K562 (cell line): ENCODE data around the gene MRTFB. TPM values are rescaled to one million over a fixed set of nuclear protein-coding genes. Genes with fewer than 3 reads are reported as not detected.

ENCODE experiments used
- ATAC-seq: fragments of 200-7000 bp; cut with Tn5 transposase; 3 replicates; pipeline ENCODE4 v1.9.1; 2020; ENCODE audit warnings: moderate library complexity
- BruUV-seq: library from RNA; stranded (reverse); fragments of 400-500 nt; replicated peaks from 2 replicates; lab custom pipeline; 2021; lab: Mats Ljungman, UMichigan
- CTCF ChIA-PET: fragments of 300-600 bp; formaldehyde crosslinking; extraction: SDS; loops from one replicate; lab custom pipeline; 2021; ENCODE audit warnings: low intra/inter-chr PET ratio; lab: Yijun Ruan, JAX
- POLR2A ChIA-PET: fragments of 300-600, 350-650 bp; sonication (Branson Sonifier 250); formaldehyde crosslinking; extraction: SDS; loops from one replicate; lab custom pipeline; 2021; ENCODE audit warnings: antibody characterized with exemption, inconsistent platforms; lab: Yijun Ruan, JAX
- DNase-seq, 4 experiments: peaks; one replicate each; pipeline versions ENCODE4 v3.0.0 to v3.0.0-alpha.2; 2011 to 2018; ENCODE audit warnings: low spot score in 3 of 4, mixed read lengths in 3 of 4; ENCODE audit errors: extremely low read depth in 1 of 4
- FAIRE-seq: peaks from 2 replicates; lab custom pipeline; 2011; peaks lifted over from hg19 to GRCh38; lab: Jason Lieb, UNC
- H2AFZ ChIP-seq: 2 replicates; pipeline ENCODE4 v1.6.0; 2011; ENCODE audit warnings: low read depth, low read length, control low read depth, inconsistent platforms
- H3K27ac ChIP-seq: fragments of 200-600 bp; 3 replicates; pipeline ENCODE4 v1.8.0; 2011; ENCODE audit warnings: low read depth, mild to moderate bottlenecking, control low read depth, inconsistent platforms, low read length, moderate library complexity, mixed read lengths; ENCODE audit errors: extremely low read depth
- H3K27me3 ChIP-seq, 2 experiments: fragments of 300-600 bp in 1 of 2; 2 replicates in 1 of 2; 3 replicates in 1 of 2; pipeline versions ENCODE4 v1.6.0 to v1.8.0; 2011; ENCODE audit warnings: inconsistent platforms in 2 of 2, low read length in 2 of 2, mild to moderate bottlenecking in 1 of 2, mixed read lengths in 1 of 2, moderate library complexity in 1 of 2; ENCODE audit not compliant: control insufficient read depth in 2 of 2, insufficient read depth in 2 of 2
- H3K36me3 ChIP-seq: fragments of 300-600 bp; 3 replicates; pipeline ENCODE4 v1.8.0; 2011; ENCODE audit warnings: mild to moderate bottlenecking, low read length, inconsistent platforms; ENCODE audit not compliant: control insufficient read depth, insufficient read depth
- H3K4me1 ChIP-seq, 2 experiments: fragments of 200-600 bp in 1 of 2; replicated peaks in 1 of 2; 2 replicates in 1 of 2; 3 replicates in 1 of 2; pipeline versions ENCODE4 v1.5.1 to v1.8.0; 2011; ENCODE audit warnings: inconsistent platforms in 2 of 2, low read length in 2 of 2, mild to moderate bottlenecking in 1 of 2, mixed read lengths in 1 of 2, moderate library complexity in 1 of 2; ENCODE audit not compliant: control insufficient read depth in 2 of 2, insufficient read depth in 2 of 2
- H3K4me2 ChIP-seq: 2 replicates; pipeline ENCODE4 v1.6.1; 2011; ENCODE audit warnings: low read length, control low read depth, inconsistent platforms, mixed read lengths; ENCODE audit not compliant: insufficient read depth
- H3K4me3 ChIP-seq: fragments of 200-600 bp; sonication (generic), shearing (Covaris generic); 2 replicates; pipeline ENCODE4 v1.5.1; 2016; ENCODE audit warnings: control low read depth, inconsistent platforms
- H3K79me2 ChIP-seq: fragments of 200-600 bp; 3 replicates; pipeline ENCODE4 v1.8.0; 2011; ENCODE audit warnings: low read length, inconsistent platforms; ENCODE audit not compliant: control insufficient read depth, insufficient read depth
- H3K9ac ChIP-seq, 2 experiments: 2 replicates each; pipeline versions ENCODE4 v1.6.0 to v1.6.1; 2011; ENCODE audit warnings: low read depth in 2 of 2, low read length in 2 of 2, control low read depth in 1 of 2, inconsistent platforms in 1 of 2, mild to moderate bottlenecking in 1 of 2, mixed read lengths in 1 of 2; ENCODE audit not compliant: insufficient read depth in 1 of 2
- H3K9me1 ChIP-seq: one replicate; pipeline ENCODE4 v1.6.0; 2011; ENCODE audit warnings: inconsistent platforms, mild to moderate bottlenecking, low read length, moderate library complexity; ENCODE audit not compliant: control insufficient read depth, insufficient read depth
- H3K9me3 ChIP-seq: replicated peaks from 2 replicates; pipeline ENCODE4 v1.5.1; 2011; ENCODE audit warnings: low read depth, low read length, inconsistent platforms; ENCODE audit not compliant: control insufficient read depth, insufficient read depth
- H4K20me1 ChIP-seq: replicated peaks from 2 replicates; pipeline ENCODE4 v1.6.1; 2011; ENCODE audit warnings: low read length, inconsistent platforms, mixed read lengths; ENCODE audit not compliant: control insufficient read depth, insufficient read depth
- DEAF1 ChIP-seq: fragments of 450-650 bp; formaldehyde crosslinking; IDR thresholded peaks from 2 replicates; pipeline ENCODE4 v1.4.0; 2020; ENCODE audit warnings: mild to moderate bottlenecking, moderate library complexity
- ZNF184 ChIP-seq: sonication (generic); formaldehyde crosslinking; IDR thresholded peaks from 2 replicates; pipeline ENCODE4 v1.5.0; 2020; ENCODE audit warnings: missing genetic modification reagents
- ZNF277 ChIP-seq: fragments of 250-450 bp; sonication (Bioruptor Pico); IDR thresholded peaks from 2 replicates; pipeline ENCODE4 v1.8.0; 2022; ENCODE audit warnings: inconsistent platforms, mild to moderate bottlenecking, moderate library complexity, borderline replicate concordance
- ZNF592 ChIP-seq: fragments of 450-650 bp; IDR thresholded peaks from 2 replicates; pipeline ENCODE4 v1.6.1; 2017; ENCODE audit warnings: antibody characterized with exemption, mild to moderate bottlenecking
- WGBS: fragments of 100-300 bp; shearing (Covaris generic); methylation state at CpG from one replicate; pipeline ENCODE4 v1.1.6; 2016; ENCODE audit warnings: low coverage, mixed read lengths; ENCODE audit not compliant: insufficient coverage; ENCODE audit errors: missing lambda C conversion rate; 5-methylcytosine and 5-hydroxymethylcytosine counted together
- in situ Hi-C: fragments of 300-500 bp; cut with MboI; formaldehyde crosslinking; loops from 4 replicates; pipeline ENCODE4 v1.15.0; 2018; ENCODE audit warnings: inconsistent platforms, mixed read lengths
- intact Hi-C: fragments of 100-400 bp; cut with micrococcal nuclease; formaldehyde crosslinking; loops from 2 replicates; pipeline ENCODE4 v1.14.2; 2022
- polyA plus RNA-seq, 8 experiments: library from polyadenylated mRNA; depleted of rRNA in 4 of 8; stranded (reverse) in 5 of 8; unstranded in 3 of 8; fragments of >200 nt; fragmentation: Nextera tagmentation in 2 of 8; fragmentation: Illumina TruSeq in 1 of 8; extraction: Ambion mirVana in 2 of 8; extraction: Trizol in 1 of 8; gene quantifications; 2 replicates each; pipeline versions ENCODE4 v1.2.1 to v1.2.3, GENCODE V29; 2011 to 2014; ENCODE audit warnings: inconsistent platforms in 1 of 8, missing spikeins in 1 of 8
- total RNA-seq, 7 experiments: library from RNA; depleted of rRNA in 6 of 7; stranded (reverse); fragments of >200 nt in 6 of 7; fragmentation: Illumina TruSeq in 2 of 7; extraction: Trizol in 2 of 7; gene quantifications; 2 replicates each; pipeline versions ENCODE4 v1.2.1 to v1.2.3, GENCODE V29; 2011 to 2021; ENCODE audit warnings: low replicate concordance in 1 of 7

Gene MRTFB
- total and polyA plus RNA-seq, 9 of the 15 experiments (the other 6 are each of a cell fraction or from before 2014, with no cell fraction given): 2.2 to 12.7 (median 7.0) TPM

GRCh38 chr16:14193316-14193871 is 122.3 kb downstream of the MRTFB start:
- H4K20me1 ChIP-seq: no peaks in the 10 kb centered on the region
- no peak overlapping the region for H3K4me2 ChIP-seq
- no peaks in the 10 kb centered on the region for H3K9me3 ChIP-seq
- no peaks in the 10 kb centered on the region for H3K79me2 ChIP-seq
- no peak for TF ChIP-seq ZNF184 (CRISPR knock-in tag)
- TF ChIP-seq ZNF277 (CRISPR knock-in tag): no peak
- TF ChIP-seq DEAF1 (CRISPR knock-in tag): no peak
- TF ChIP-seq ZNF592: no peak
- WGBS: 63% methylated on average over 5 of the region's 6 CpGs
- ChIA-PET CTCF (interaction anchor here (1.2 kb wide), 1 partner anchor 270 kb away, joined by 4 read pairs; no protein-coding TSS in a partner anchor), POLR2A (interaction anchor here (0.6 to 0.9 kb wide), 2 partner anchors 89 to 1300 kb away, joined by 3 to 4 read pairs; no protein-coding TSS in a partner anchor)
- ATAC-seq: no peak
- H3K36me3 ChIP-seq: no peaks in the 10 kb centered on the region
- in situ Hi-C loops (no loop called here), intact Hi-C loops (loop anchor here (5.0 kb wide), 1 partner anchor 271 kb away; the partner anchor contains the start of gene ERCC4)
- H3K4me1 ChIP-seq: peaks cover 0 to 7% of the 10 kb centered on the region in 2 experiments; a peak in 1 of 5 replicates
- DNase-seq: no peak
- H3K9ac ChIP-seq: no peak overlapping the region
- BruUV-seq: no TSS peak
- FAIRE-seq: no peak
- H3K9me1 ChIP-seq: no peaks in the 10 kb centered on the region
- H3K27me3 ChIP-seq: no peaks in the 10 kb centered on the region
- H3K4me3 ChIP-seq: no peak overlapping the region
- H3K27ac ChIP-seq: no peak overlapping the region
- H2AFZ ChIP-seq: no peak overlapping the region
